ENCODE measurements around the gene ATG4B. TPM values are rescaled to one million over a fixed set of nuclear protein-coding genes. Genes with fewer than 3 reads are reported as not detected.
A peak's percentile ranks its signal among the peaks of the same experiment; 100 is the strongest.
"Not testable (repeated sequence)": the region's sequence is repeated elsewhere in the genome, so short reads cannot be mapped to it uniquely, and the experiment has no call there.

The ATG4B gene
- polyA plus RNA-seq (2011; rRNA removed) (79.8 and 122 TPM in 2 replicates), polyA minus RNA-seq (2011; rRNA and poly(A)+ RNA removed) (102 and 113 TPM in 2 replicates)

GRCh38 chr2:241637018-241637794, at the start of gene ATG4B, which contains the start of gene THAP4:
ATG4B (plus strand) TSS chr2:241637693; CDS start chr2:241637715, 22 bp downstream.
THAP4 (minus strand) TSS chr2:241637158; CDS start chr2:241637017, 141 bp downstream.
- Histone ChIP-seq H3K4me3 (ENCODE audit: low read depth, low read length) (peak within 1 kb of the TSS; percentile 94), H3K36me3 (ENCODE audit: control insufficient read depth, insufficient read depth, low read length) (peaks cover 17% of the 10 kb centered on the region), H3K27me3 (ENCODE audit: control insufficient read depth, insufficient read depth, low read length) (no peaks in the 10 kb centered on the region)
- TF ChIP-seq, protein P1, sequence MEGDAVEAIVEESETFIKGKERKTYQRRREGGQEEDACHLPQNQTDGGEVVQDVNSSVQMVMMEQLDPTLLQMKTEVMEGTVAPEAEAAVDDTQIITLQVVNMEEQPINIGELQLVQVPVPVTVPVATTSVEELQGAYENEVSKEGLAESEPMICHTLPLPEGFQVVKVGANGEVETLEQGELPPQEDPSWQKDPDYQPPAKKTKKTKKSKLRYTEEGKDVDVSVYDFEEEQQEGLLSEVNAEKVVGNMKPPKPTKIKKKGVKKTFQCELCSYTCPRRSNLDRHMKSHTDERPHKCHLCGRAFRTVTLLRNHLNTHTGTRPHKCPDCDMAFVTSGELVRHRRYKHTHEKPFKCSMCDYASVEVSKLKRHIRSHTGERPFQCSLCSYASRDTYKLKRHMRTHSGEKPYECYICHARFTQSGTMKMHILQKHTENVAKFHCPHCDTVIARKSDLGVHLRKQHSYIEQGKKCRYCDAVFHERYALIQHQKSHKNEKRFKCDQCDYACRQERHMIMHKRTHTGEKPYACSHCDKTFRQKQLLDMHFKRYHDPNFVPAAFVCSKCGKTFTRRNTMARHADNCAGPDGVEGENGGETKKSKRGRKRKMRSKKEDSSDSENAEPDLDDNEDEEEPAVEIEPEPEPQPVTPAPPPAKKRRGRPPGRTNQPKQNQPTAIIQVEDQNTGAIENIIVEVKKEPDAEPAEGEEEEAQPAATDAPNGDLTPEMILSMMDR (IDR thresholded peaks at IDR 0.05; ENCODE audit: insufficient read depth, low read depth, low read length), result no peak
- ChIA-PET CTCF (interaction anchor here (1.4 to 2.0 kb wide), 2 partner anchors 10 to 12 kb away, joined by 3 to 4 read pairs; no protein-coding TSS in a partner anchor), POLR2A (no interaction called here)
- DNase-seq (ENCODE audit: low read depth), result no peak

DNA sequence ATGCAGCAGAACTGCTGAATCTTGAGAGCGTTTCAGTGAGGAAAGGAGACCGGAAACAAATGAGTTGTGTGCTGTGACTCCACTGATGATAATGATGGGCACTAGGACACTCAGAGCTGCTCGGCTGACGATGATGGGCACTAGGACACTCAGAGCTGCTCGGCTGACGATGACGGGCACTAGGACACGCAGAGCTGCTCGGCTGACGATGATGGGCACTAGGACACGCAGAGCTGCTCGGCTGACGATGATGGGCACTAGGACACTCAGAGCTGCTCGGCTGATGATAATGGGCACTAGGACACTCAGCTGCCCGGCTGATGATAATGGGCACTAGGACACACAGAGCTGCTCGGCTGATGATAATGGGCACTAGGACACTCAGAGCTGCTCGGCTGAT, 47.6 kb upstream of the ATG4B start:
- H3K36me3 ChIP-seq (ENCODE audit: control insufficient read depth, insufficient read depth, low read length); POLR2A ChIA-PET; DNase-seq (ENCODE audit: low read depth); H3K4me3 ChIP-seq (ENCODE audit: low read depth, low read length); H3K27me3 ChIP-seq (ENCODE audit: control insufficient read depth, insufficient read depth, low read length): not testable (repeated sequence)
- CTCF ChIA-PET, result interaction anchor here (0.6 to 1.0 kb wide), 3 partner anchors 8 to 74 kb away, joined by 3 read pairs; no protein-coding TSS in a partner anchor

DNA sequence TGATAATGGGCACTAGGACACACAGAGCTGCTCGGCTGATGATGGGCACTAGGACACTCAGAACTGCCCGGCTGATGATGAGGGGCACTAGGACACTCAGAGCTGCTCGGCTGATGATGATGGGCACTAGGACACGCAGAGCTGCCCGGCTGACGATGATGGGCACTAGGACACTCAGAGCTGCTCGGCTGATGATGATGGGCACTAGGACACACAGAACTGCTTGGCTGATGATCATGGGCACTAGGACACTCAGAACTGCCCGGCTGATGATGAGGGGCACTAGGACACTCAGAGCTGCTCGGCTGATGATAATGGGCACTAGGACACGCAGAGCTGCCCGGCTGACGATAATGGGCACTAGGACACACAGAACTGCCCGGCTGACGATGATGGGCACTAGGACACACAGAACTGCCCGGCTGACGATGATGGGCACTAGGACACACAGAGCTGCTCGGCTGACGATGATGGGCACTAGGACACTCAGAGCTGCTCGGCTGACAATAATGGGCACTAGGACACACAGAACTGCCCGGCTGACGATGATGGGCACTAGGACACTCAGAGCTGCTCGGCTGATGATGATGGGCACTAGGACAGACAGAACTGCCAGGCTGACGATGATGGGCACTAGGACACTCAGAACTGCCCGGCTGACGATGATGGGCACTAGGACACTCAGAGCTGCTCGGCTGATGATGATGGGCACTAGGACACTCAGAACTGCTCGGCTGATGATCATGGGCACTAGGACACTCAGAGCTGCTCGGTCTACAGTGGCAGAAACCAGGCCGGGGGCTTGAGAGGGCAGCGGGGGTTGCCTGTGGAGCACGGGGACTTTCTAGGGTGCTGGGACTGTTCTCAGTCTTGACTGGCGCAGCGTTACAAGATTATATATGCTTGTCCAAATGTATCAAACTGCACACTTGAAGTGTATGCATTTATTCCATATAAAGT, 46.7 kb upstream of the ATG4B start:
- not testable (repeated sequence) for H3K4me3 ChIP-seq (ENCODE audit: low read depth, low read length); H3K27me3 ChIP-seq (ENCODE audit: control insufficient read depth, insufficient read depth, low read length); H3K36me3 ChIP-seq (ENCODE audit: control insufficient read depth, insufficient read depth, low read length); DNase-seq (ENCODE audit: low read depth)
- ChIA-PET CTCF (interaction anchor here (0.6 to 0.9 kb wide), 2 partner anchors 7 to 75 kb away, joined by 3 read pairs; no protein-coding TSS in a partner anchor), POLR2A (interaction anchor here (0.6 kb wide), 1 partner anchor 16 kb away, joined by 6 read pairs; no protein-coding TSS in a partner anchor)

DNA sequence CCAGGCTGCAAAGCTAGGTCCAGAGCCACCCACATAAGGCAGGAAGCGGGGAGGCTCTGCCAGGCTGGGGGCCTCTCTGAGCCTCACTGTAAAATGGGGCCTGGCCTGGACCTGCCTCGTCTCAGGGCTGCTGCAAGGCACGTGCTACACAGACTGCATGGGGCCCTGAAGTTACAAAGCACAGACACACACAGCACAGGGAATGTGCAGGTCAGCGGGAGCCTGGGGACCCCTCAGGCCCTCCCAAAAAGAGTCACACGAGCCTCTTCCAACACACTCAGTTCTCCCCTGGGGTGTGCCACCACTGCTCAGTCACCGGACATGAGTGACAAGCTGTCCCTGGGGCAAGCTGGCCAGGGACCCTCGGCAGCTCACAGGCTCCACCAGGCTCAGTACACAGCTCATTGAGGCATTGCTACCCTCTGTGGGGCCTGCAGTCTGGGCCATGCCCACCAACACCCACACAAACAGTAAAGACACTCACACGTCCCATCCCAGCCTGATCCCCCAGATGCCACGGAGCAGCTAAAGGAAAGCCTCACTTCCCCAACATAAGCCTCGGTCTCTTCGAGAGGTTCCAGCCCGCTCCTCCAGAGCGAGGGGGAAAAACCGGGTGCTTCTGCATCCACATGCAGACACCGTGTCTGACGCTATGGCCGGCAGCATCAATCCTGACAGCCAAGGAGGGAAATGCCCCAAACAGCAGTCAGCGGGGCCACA, 45.2 kb upstream of the ATG4B start:
- peaks cover 3% of the 10 kb centered on the region; the same call in 1 of the 2 replicates for H3K36me3 ChIP-seq (ENCODE audit: control insufficient read depth, insufficient read depth, low read length)
- no peak overlapping the region for H3K4me3 ChIP-seq (ENCODE audit: low read depth, low read length)
- TF ChIP-seq, protein P1 (IDR thresholded peaks at IDR 0.05; ENCODE audit: insufficient read depth, low read depth, low read length), result no peak
- no peak for DNase-seq (ENCODE audit: low read depth)
- no peaks in the 10 kb centered on the region for H3K27me3 ChIP-seq (ENCODE audit: control insufficient read depth, insufficient read depth, low read length)
- ChIA-PET CTCF (interaction anchor here (0.8 to 1.1 kb wide), 2 partner anchors 21 to 26 kb away, joined by 3 read pairs; no protein-coding TSS in a partner anchor), POLR2A (no interaction called here)

- Histone ChIP-seq H3K36me3 (ENCODE audit: control insufficient read depth, insufficient read depth, low read length) (peaks cover 5% of the 10 kb centered on the region), H3K27me3 (ENCODE audit: control insufficient read depth, insufficient read depth, low read length) (no peaks in the 10 kb centered on the region), H3K4me3 (ENCODE audit: low read depth, low read length) (no peak overlapping the region)
- ChIA-PET CTCF (no interaction called here), POLR2A (no interaction called here)
- TF ChIP-seq, protein P1 (IDR thresholded peaks at IDR 0.05; ENCODE audit: insufficient read depth, low read depth, low read length), result no peak
- DNase-seq (ENCODE audit: low read depth), result no peak
These were observed 44.2 kb upstream of the ATG4B start for GRCh38 chr2:241593271-241593670.
